Tibial nerve (tissue), 4 donors: ENCODE results near the gene FN3KRP. TPM values are rescaled to one million over a fixed set of nuclear protein-coding genes. Genes with fewer than 3 reads are reported as not detected.

ENCODE experiments used
- DNase-seq, 2 donors: peaks; one replicate each; pipeline ENCODE4 v3.0.0-alpha.2; 2019; ENCODE audit warnings: low spot score in 2 of 2
- H3K27ac ChIP-seq, 4 donors: fragments of 200-600 bp; sonication (generic) in 3 of 4; one replicate each; pipeline ENCODE4 v1.5.1; 2017 to 2019; ENCODE audit warnings: mild to moderate bottlenecking in 1 of 4
- H3K27me3 ChIP-seq, 2 donors: fragments of 200-600 bp; sonication (generic) in 1 of 2; one replicate each; pipeline versions ENCODE4 v1.5.1 to v1.6.0; 2017 to 2019
- H3K36me3 ChIP-seq, 3 donors: fragments of 200-600 bp; sonication (generic); one replicate each; pipeline ENCODE4 v1.5.1; 2018 to 2019
- H3K4me1 ChIP-seq, 4 donors: fragments of 200-600 bp; sonication (generic) in 3 of 4; one replicate each; pipeline ENCODE4 v1.5.1; 2017 to 2019
- H3K4me3 ChIP-seq, 4 donors: fragments of 200-600 bp; sonication (generic) in 3 of 4; one replicate each; pipeline ENCODE4 v1.5.1; 2017 to 2019; ENCODE audit warnings: mild to moderate bottlenecking in 1 of 4, moderate library complexity in 1 of 4
- H3K9me3 ChIP-seq, 4 donors: fragments of 200-600 bp; sonication (generic) in 3 of 4; one replicate each; pipeline ENCODE4 v1.5.1; 2017 to 2019
- CTCF ChIP-seq, 5 experiments: fragments of 200-600 bp in 3 of 5; fragments of 450-650 bp in 2 of 5; sonication (generic) in 3 of 5; IDR thresholded peaks; one replicate each; pipeline ENCODE4 v1.5.1; 2016 to 2019; ENCODE audit warnings: antibody characterized with exemption in 5 of 5, mild to moderate bottlenecking in 3 of 5, moderate library complexity in 2 of 5
- EP300 ChIP-seq, 2 donors: sonication (generic); formaldehyde crosslinking; IDR thresholded peaks; one replicate each; pipeline ENCODE4 v1.6.1; 2017; ENCODE audit warnings: antibody characterized with exemption in 2 of 2, mild to moderate bottlenecking in 1 of 2
- POLR2A ChIP-seq, 2 donors: fragments of 450-650 bp; IDR thresholded peaks; one replicate each; pipeline ENCODE4 v1.6.1; 2017; ENCODE audit warnings: antibody characterized with exemption in 2 of 2, mild to moderate bottlenecking in 2 of 2, moderate library complexity in 2 of 2
- WGBS, 2 donors: methylation state at CpG; one replicate each; pipeline ENCODE4 v1.1.5; 2018; 5-methylcytosine and 5-hydroxymethylcytosine counted together
- total RNA-seq, 4 donors: library from RNA; depleted of rRNA; stranded (reverse); fragments of >200 nt; gene quantifications; one replicate each; pipeline ENCODE4 v1.1.0, GENCODE V29; 2016

The FN3KRP gene
- total RNA-seq, 4 donors from 2014 or later: 17.4 to 22.5 (median 21.0) TPM

- 10 to 13% methylated on average over 9 to 30 of the region's 101 CpGs for WGBS, 2 donors
- peak within 1 kb of the TSS; percentile 68 to 90 (median 78) for H3K4me3 ChIP-seq
- peaks cover 0 to 8% (median 0%) of the 10 kb centered on the region in 4 donors for H3K9me3 ChIP-seq
- TF ChIP-seq POLR2A (IDR thresholded peaks at IDR 0.05): peak in 1 of 2 donors; percentile 70
- no peak for TF ChIP-seq CTCF (IDR thresholded peaks at IDR 0.05)
- TF ChIP-seq EP300 (IDR thresholded peaks at IDR 0.05): peak; percentile 81 to 97
- no peaks in the 10 kb centered on the region for H3K27me3 ChIP-seq
- H3K36me3 ChIP-seq: peaks cover 0 to 54% (median 5%) of the 10 kb centered on the region in 3 donors
- peak within 1 kb of the TSS; percentile 88 to 96 (median 92) for H3K27ac ChIP-seq
- DNase-seq: peak; percentile 31 to 57
- H3K4me1 ChIP-seq: peaks cover 0 to 39% (median 17%) of the 10 kb centered on the region in 4 donors
These were observed 18.7 kb downstream of the FN3KRP start, which contains the start of gene FN3K for GRCh38 chr17:82734987-82735866. Gene FN3K, plus strand, starts transcription at chr17:82735615. Its CDS starts 22 bp downstream, at chr17:82735637.

- DNase-seq: no peak
- peak overlapping the region; percentile 88 to 96 (median 92) for H3K27ac ChIP-seq
- peaks cover 0 to 21% (median 3%) of the 10 kb centered on the region in 4 donors for H3K9me3 ChIP-seq
- 72 to 77% methylated on average over 12 to 18 of the region's 18 CpGs for WGBS, 2 donors
- H3K36me3 ChIP-seq: peaks cover 3 to 56% (median 17%) of the 10 kb centered on the region in 3 donors
- H3K4me1 ChIP-seq: peaks cover 0 to 39% (median 17%) of the 10 kb centered on the region in 4 donors
- H3K27me3 ChIP-seq: no peaks in the 10 kb centered on the region
- no peak for TF ChIP-seq EP300 (IDR thresholded peaks at IDR 0.05)
- TF ChIP-seq CTCF (IDR thresholded peaks at IDR 0.05): no peak
- no peak for TF ChIP-seq POLR2A (IDR thresholded peaks at IDR 0.05)
- H3K4me3 ChIP-seq: peak overlapping the region in 3 of 4 donors; percentile 72 to 90 (median 85)
These were observed 20.1 kb downstream of the FN3KRP start for GRCh38 chr17:82736511-82737185.

- TF ChIP-seq POLR2A (IDR thresholded peaks at IDR 0.05) (peak in 1 of 2 donors; percentile 38), CTCF (IDR thresholded peaks at IDR 0.05) (no peak), EP300 (IDR thresholded peaks at IDR 0.05) (peak; percentile 65 to 81)
These were observed 21.7 kb downstream of the FN3KRP start for GRCh38 chr17:82737967-82738877.

GRCh38 chr17:82740906-82741759 lies 24.6 kb downstream of the FN3KRP start:
- peaks cover 0 to 21% (median 3%) of the 10 kb centered on the region in 4 donors for H3K9me3 ChIP-seq
- no peak overlapping the region for H3K27ac ChIP-seq
- DNase-seq: no peak
- H3K36me3 ChIP-seq: peaks cover 5 to 70% (median 20%) of the 10 kb centered on the region in 3 donors
- no peaks in the 10 kb centered on the region for H3K27me3 ChIP-seq
- H3K4me3 ChIP-seq: no peak overlapping the region
- TF ChIP-seq CTCF (IDR thresholded peaks at IDR 0.05) (no peak), EP300 (IDR thresholded peaks at IDR 0.05) (no peak), POLR2A (IDR thresholded peaks at IDR 0.05) (no peak)
- 98 to 99% methylated on average over 10 of the region's 10 CpGs for WGBS, 2 donors
- H3K4me1 ChIP-seq: peaks cover 0 to 26% (median 11%) of the 10 kb centered on the region in 4 donors

More at GRCh38 chr17:82737967-82738877, 21.7 kb downstream of the FN3KRP start:
- H3K4me3 ChIP-seq: no peak overlapping the region
- no peak for DNase-seq
- 35 to 44% methylated on average over 24 to 25 of the region's 26 CpGs for WGBS, 2 donors
- H3K9me3 ChIP-seq: peaks cover 0 to 19% (median 3%) of the 10 kb centered on the region in 4 donors
- H3K27me3 ChIP-seq: no peaks in the 10 kb centered on the region
- peak overlapping the region; percentile 53 to 96 (median 92) for H3K27ac ChIP-seq
- peaks cover 5 to 57% (median 25%) of the 10 kb centered on the region in 3 donors for H3K36me3 ChIP-seq
- H3K4me1 ChIP-seq: peaks cover 0 to 39% (median 17%) of the 10 kb centered on the region in 4 donors
